ENCODE measurements around the gene DBH.

DBH gene

GRCh38 chr9:133614678-133615077 is 21.5 kb upstream of the DBH start:
- TF ChIP-seq CTCF (IDR thresholded peaks at IDR 0.05; ENCODE audit: insufficient read depth, missing control alignments), result no peak
- DNase-seq (ENCODE audit: insufficient read length, low spot score), result no peak
- no peak for FAIRE-seq

- no peak for DNase-seq (ENCODE audit: insufficient read length, low spot score)
- no peak for FAIRE-seq
- no peak for TF ChIP-seq CTCF (IDR thresholded peaks at IDR 0.05; ENCODE audit: insufficient read depth, missing control alignments)
These were observed 21.0 kb upstream of the DBH start for GRCh38 chr9:133615186-133615585.

- DNase-seq (ENCODE audit: insufficient read length, low spot score), result no peak
- TF ChIP-seq CTCF (IDR thresholded peaks at IDR 0.05; ENCODE audit: insufficient read depth, missing control alignments), result no peak
These were observed 20.5 kb upstream of the DBH start for GRCh38 chr9:133615606-133616188.

GRCh38 chr9:133616643-133617405 is 19.3 kb upstream of the DBH start:
- no peak for DNase-seq (ENCODE audit: insufficient read length, low spot score)
- no peak for TF ChIP-seq CTCF (IDR thresholded peaks at IDR 0.05; ENCODE audit: insufficient read depth, missing control alignments)
- no peak for FAIRE-seq

More at GRCh38 chr9:133615606-133616188, 20.5 kb upstream of the DBH start:
- FAIRE-seq, result no peak

- FAIRE-seq, result no peak
- no peak for TF ChIP-seq CTCF (IDR thresholded peaks at IDR 0.05; ENCODE audit: insufficient read depth, missing control alignments)
These were observed 17.4 kb upstream of the DBH start for GRCh38 chr9:133618726-133619125.

GRCh38 chr9:133619791-133620190 is 16.4 kb upstream of the DBH start:
- FAIRE-seq (no peak), DNase-seq (ENCODE audit: insufficient read length, low spot score) (no peak)
- no peak for TF ChIP-seq CTCF (IDR thresholded peaks at IDR 0.05; ENCODE audit: insufficient read depth, missing control alignments)

More at GRCh38 chr9:133618726-133619125, 17.4 kb upstream of the DBH start:
- no peak for DNase-seq (ENCODE audit: insufficient read length, low spot score)

GRCh38 chr9:133621725-133622267 is 14.4 kb upstream of the DBH start:
- DNase-seq (ENCODE audit: insufficient read length, low spot score), result no peak
- no peak for FAIRE-seq
- no peak for TF ChIP-seq CTCF (IDR thresholded peaks at IDR 0.05; ENCODE audit: insufficient read depth, missing control alignments)
